ENCODE results near the gene KRT5.

Gene KRT5

GRCh38 chr12:52535574-52535973, 15.4 kb upstream of the KRT5 start:
- DNase-seq: no peak

DNA sequence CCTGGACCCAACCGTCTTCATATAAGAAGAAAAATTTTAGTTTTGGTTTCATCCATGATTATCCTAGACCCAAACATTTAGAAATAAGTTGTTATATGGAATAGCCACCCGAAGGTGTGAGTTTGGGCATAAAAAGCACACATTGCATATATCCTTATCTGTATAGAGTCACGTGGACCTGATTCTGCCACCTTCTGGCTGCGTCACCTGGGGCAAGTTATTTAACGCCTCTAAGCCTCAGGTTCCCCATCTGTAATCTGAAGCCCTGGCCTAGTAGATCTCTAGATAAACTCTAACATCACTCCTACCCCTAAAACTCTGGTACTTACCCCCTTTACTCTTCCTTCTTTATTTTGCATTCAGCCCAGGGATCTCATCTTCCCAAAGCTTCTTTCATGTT, 14.3 kb upstream of the KRT5 start:
- DNase-seq: no peak

DNA sequence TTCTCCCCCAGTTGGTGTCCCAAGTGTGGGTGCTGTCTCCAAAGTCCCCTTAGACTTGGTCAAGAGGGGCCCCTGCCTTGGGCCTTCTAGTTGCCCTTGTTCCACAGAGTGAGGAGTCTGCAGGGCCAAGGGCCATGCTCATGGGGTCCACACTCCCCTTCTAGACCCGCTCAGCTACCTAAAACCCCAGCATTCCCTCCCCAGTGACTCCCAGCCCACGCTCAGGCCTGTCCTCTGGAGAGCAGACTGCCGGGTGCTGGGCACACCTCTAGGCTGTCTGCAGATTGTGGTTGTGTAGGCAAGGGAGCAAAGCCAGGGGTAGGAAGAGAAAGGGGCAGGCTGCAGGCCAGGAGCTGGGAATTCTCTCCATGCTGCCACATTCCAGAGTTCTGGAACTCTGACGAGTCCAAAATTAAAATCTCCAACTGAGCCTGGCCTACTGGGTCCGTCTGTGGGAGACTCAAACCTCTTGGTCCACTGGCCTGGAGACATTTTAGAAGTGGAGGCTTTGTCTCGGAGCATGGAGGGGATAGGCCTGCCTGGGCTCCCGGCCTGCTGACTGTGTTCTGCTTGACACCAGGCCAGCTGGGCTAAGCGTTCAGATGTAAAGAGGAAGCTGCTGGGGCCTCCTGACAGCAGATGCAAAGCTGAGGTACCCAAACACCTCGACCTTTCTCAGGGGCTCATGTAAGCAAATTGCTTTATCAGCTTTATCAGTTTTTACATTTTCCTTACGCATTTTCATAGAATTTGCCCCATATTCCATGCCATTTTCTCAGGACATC, 13.7 kb upstream of the KRT5 start:
- DNase-seq: no peak

- DNase-seq: no peak
Measured at GRCh38 chr12:52532636-52533035, 12.4 kb upstream of the KRT5 start.

DNA sequence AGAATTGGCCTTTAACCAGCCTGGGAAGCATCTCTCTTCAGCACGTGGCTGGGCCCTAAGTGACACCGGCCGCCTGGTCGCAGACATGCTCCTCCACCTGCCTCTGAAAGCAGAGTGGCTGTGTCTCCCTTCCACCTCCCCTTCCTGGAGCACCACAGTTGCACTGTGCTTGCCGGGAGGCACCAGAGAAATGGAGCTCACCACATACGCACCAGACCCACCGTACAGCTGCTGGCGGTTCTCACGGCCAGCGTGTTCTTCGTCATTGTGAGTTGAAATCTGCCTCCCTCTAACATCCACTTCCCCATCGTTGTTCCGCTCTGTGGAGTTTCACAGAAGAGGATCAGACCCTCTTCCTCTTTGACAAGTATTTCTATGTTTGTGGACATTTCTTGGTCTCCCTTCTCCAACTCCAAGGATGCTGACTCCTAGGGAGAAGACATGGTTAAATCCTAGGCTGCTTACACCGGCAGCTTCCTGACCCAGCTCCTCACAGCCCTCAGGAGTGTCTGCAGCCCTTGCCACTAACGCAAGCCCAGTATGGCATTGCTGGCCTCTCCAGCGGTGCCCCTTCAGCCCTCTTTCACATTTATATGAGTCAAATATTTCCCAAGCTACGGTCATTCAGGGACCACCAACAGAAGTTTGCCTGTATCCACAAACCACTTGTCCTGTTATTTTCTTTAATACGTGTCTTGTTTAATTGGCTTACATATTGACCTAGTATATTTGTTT, 11.5 kb upstream of the KRT5 start:
- DNase-seq: no peak

GRCh38 chr12:52530905-52531304, 10.7 kb upstream of the KRT5 start:
- DNase-seq: no peak

DNA sequence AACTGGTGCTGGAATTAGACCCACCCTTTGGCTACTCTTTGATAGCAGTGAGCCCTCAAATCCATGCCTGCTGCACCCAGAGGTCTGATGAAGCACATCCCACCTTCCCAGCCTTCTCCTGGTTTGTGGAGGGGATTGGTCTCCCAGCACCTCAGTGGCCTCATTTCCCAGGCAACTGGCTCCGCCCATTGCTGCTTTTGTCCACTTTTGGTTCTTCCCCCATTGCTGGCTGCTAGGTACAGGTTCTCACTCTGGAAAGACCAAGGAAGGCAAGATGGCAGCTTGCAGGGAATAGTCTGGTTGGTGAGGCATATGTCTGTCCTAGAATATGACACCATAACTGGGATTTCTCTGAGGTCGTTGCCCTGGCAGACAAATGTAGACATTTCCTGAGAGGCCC, 10.2 kb upstream of the KRT5 start:
- no peak for DNase-seq

GRCh38 chr12:52529846-52530245, 9.7 kb upstream of the KRT5 start:
- DNase-seq: no peak

- no peak for DNase-seq
Measured at GRCh38 chr12:52529417-52529816, 9.2 kb upstream of the KRT5 start.

GRCh38 chr12:52528641-52529143, 8.5 kb upstream of the KRT5 start:
- no peak for DNase-seq

- DNase-seq: no peak
Measured at GRCh38 chr12:52527121-52527800, 7.1 kb upstream of the KRT5 start.

- DNase-seq: no peak
Measured at GRCh38 chr12:52526511-52526951, 6.3 kb upstream of the KRT5 start.

DNA sequence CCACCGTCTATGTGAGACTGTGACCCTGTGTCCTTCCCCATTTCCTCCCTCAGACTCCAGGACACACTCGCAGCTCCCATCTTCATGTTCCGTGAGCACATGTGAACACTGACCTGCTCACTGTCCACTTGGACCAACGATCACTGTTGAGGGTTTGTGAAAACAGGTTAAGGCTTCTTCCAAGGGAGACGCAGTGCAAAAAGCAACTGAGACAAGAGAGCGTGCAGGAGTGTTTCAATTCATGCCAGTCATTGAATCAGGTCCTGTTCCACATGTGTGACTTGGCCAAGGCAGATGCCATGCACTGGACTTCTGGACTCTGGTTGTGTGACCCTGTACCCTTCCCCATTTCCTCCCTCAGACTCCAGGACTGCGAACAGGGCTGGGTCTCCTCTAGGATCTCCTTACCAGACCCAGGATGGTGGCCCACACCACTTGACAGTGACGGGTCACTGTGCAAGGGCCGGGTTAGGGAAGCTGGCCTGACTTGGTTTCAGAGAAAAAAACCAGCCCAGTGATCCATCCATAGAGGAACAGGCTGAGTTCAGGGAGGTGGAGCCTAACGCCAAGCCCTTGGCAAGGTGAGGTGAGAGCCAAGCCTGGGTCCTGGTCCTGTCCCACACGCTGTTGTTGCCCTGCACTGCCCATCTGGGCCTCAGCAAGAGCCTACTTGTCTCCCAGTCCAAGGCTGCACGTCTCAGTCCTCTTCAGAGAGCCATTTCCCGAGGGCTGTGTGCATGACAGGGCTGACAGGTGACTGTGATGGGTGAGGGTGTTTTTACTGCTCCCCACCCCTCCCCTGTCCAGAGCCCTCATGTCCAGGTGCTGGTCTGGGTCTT, 5.7 kb upstream of the KRT5 start:
- DNase-seq: no peak

DNA sequence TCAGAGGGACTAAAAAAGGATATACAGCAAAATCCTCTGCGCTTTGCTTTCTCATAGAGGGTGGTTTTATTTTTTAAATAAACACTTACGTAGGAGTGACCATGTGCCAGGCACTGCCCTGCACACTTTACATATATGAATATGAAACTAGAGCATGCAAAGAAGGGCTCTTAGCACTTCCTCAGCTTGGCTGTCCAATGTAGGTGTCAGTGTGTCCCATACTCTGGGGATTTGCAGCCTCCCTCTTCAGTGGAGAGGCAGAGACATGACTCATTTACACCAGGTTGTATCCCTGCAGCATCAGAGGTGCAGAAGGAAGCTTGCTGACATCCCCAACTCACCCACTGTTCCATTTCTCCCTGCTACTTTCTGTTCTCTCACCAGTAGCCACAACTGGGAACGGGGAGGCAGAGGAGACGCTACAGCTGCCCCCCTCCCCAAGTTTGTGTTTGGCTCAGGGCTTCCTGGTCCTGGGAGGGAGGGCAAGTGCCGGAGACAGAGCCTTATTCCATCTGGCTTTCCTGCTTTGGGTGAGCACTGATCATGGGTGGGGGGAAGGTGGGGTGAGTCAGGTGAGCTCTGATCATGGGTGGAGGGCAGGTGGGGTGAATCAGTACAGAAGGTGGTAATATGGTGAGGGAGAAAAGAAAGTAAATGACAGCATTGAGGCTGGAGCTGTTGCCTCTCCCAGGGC, 4.9 kb upstream of the KRT5 start:
- DNase-seq: no peak

- no peak for DNase-seq
Measured at GRCh38 chr12:52524241-52524897, 4.2 kb upstream of the KRT5 start.

GRCh38 chr12:52523824-52524223, 3.6 kb upstream of the KRT5 start:
- DNase-seq: no peak

- no peak for DNase-seq
Measured at GRCh38 chr12:52522346-52523011, 2.3 kb upstream of the KRT5 start.

DNA sequence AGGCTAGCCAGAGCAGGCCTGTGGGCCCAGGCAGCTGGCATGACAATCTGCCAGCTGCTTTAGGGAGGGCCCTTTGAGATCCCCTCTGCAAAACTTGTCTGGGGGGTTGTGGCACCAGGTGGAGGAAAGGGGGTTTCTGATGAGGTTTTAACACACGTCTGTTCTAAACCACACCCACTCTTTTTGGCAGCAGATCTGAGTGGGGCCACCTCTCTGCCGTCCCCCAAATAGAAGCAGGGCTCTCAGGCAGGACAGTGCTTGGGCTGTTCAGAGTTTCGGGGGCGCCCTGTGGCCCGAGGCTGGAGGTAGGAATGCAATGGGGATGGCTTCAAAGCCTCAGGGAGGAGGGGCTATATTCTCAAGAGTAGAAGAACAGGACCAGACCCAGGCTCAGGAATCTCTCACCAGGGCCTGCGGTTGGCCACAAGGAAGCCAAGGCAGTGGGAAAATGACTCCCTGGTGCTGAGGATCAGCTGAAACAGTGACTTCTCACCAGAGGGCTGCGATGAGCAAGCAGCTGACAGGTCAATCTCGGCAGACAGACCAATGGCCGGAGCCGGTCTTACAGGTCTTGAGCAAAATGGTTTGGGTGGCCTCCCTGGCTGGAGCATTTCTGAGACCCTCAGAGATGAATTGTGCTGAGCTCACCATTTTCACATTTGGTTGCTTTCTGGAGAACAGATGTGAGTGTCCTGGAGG, 1.5 kb upstream of the KRT5 start:
- no peak for DNase-seq

- DNase-seq: no peak
Measured at GRCh38 chr12:52521175-52521567, 977 bp upstream of the KRT5 start.

DNA sequence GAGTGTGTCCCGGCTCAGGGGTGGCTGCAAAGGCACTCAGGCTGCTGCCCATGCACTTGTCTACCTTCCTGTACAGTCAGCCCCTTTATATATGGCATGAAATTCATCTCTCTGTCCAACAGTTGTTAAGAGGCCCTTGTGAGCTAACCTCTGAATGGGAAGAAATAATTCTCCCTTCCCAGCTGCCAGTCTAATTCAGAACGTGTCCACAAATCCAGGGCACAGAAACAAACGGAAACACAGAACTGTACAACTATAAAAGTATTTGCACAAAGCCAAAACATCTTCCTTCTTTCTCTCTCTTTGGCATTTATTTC, 849 bp downstream of the KRT5 start:
- DNase-seq: no peak
